ENCODE data around the gene THBD.

THBD gene

GRCh38 chr20:23083553-23084220 is 34.2 kb upstream of the THBD start:
- TF ChIP-seq, protein P1, sequence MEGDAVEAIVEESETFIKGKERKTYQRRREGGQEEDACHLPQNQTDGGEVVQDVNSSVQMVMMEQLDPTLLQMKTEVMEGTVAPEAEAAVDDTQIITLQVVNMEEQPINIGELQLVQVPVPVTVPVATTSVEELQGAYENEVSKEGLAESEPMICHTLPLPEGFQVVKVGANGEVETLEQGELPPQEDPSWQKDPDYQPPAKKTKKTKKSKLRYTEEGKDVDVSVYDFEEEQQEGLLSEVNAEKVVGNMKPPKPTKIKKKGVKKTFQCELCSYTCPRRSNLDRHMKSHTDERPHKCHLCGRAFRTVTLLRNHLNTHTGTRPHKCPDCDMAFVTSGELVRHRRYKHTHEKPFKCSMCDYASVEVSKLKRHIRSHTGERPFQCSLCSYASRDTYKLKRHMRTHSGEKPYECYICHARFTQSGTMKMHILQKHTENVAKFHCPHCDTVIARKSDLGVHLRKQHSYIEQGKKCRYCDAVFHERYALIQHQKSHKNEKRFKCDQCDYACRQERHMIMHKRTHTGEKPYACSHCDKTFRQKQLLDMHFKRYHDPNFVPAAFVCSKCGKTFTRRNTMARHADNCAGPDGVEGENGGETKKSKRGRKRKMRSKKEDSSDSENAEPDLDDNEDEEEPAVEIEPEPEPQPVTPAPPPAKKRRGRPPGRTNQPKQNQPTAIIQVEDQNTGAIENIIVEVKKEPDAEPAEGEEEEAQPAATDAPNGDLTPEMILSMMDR (IDR thresholded peaks at IDR 0.05; ENCODE audit: extremely low read depth, missing control alignments): no peak
- no peak for DNase-seq (ENCODE audit: low spot score)

- DNase-seq (ENCODE audit: low spot score): no peak
- TF ChIP-seq, protein P1 (IDR thresholded peaks at IDR 0.05; ENCODE audit: extremely low read depth, missing control alignments): no peak
These were observed 33.5 kb upstream of the THBD start for GRCh38 chr20:23082846-23083552.

DNA sequence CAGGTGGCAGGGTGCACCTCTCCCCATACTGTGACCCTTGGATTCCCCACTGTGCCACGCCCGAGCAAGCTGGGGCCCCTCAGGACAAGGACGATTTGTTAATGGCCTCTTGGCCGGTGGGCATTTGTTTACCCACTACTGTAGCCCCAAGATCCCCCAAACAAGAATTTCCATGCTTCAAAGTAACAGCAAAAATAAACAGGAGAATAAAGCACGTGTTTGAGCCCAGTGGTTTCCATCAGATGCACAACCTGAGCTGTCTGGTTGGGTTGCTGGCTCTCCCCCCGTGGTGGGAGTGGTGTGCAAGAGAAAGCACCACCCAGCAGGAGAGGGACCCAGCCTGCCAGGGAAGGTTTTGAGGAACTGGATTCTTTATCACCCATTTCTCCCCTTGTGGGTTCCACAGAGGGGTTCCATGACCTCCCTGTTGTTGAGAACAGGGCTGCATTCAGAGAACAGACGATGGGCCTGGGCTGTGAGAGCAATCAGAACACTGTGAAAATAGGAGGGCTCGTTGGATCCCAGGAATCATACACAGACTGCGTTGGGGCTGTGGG is 31.9 kb upstream of the THBD start:
- TF ChIP-seq, protein P1 (IDR thresholded peaks at IDR 0.05; ENCODE audit: extremely low read depth, missing control alignments): no peak
- no peak for DNase-seq (ENCODE audit: low spot score)

DNA sequence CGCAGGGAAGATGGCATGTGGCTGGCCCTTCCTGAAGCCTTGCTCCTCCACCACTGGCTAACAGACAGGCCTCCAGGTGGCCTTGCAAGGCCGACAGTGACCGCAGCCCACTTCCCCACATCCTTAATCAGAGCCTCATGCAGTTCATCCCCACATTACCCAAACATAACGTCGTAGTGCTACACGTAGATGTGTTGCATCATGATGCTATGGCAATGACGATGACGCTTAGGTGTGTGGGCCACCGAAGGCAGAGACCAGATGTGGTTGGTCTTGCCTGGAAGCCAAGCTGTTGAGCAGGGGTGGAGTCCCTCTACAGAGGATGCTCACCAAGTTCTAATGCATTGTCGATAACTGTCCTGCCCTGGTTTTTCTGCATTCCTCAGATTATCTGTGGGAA is 31.0 kb upstream of the THBD start:
- DNase-seq (ENCODE audit: low spot score): no peak
- TF ChIP-seq, protein P1 (IDR thresholded peaks at IDR 0.05; ENCODE audit: extremely low read depth, missing control alignments): no peak

DNA sequence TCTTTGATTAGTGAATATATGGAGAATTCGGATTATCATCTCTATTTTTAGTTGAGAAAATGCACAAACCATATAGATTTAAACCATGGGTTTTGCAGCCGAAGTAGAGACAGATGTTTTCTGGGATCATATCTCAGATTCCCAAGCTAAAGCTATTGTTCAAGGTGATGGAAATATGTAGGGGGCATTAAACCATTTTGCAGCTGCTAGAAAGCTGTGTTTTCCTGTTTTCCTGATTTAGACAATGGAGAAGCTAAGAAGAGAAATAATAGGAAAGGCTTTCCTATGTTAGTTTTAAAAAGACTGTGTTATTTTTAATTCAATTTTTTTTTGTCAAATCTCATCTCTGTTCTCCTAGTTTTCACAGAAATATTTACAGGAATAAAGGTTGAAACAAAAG is 30.5 kb upstream of the THBD start:
- no peak for DNase-seq (ENCODE audit: low spot score)
- TF ChIP-seq, protein P1 (IDR thresholded peaks at IDR 0.05; ENCODE audit: extremely low read depth, missing control alignments): no peak

GRCh38 chr20:23079016-23079351 is 29.5 kb upstream of the THBD start:
- TF ChIP-seq, protein P1 (IDR thresholded peaks at IDR 0.05; ENCODE audit: extremely low read depth, missing control alignments): peak; percentile 29
- DNase-seq (ENCODE audit: low spot score): no peak

DNA sequence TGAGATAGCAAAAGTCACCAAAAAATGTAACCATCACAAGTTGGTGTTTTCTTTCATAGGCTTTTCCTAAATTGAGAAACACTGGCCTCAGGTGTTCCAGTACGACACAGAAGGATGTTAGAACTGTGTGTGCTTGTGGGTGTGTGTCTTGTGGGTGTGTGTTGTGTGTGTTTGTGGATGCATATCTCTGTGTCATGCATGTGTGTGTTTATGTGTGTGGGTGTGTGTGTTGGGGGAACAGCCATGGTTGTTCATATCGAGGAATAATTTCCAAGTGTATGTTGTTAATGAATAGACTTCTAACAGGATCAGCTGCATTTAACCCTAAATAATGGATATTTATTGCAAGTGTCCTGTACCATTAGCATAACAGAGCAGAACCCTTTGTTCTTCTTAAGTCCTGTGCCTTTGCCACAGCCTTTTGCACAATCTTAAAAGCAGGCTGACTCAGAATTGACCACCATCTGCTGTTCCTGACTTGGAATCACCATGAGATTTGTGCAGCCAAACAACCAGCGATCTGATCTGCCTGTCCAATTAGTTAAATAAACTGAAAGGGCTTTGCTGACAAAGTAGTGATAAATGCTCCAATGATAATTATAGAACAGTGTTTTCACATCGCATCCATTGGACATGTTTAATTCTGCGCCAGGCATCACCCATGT is 29.0 kb upstream of the THBD start:
- no peak for DNase-seq (ENCODE audit: low spot score)
- TF ChIP-seq, protein P1 (IDR thresholded peaks at IDR 0.05; ENCODE audit: extremely low read depth, missing control alignments): no peak
